ENCODE measurements around the gene FGFR2.

The FGFR2 gene

DNA sequence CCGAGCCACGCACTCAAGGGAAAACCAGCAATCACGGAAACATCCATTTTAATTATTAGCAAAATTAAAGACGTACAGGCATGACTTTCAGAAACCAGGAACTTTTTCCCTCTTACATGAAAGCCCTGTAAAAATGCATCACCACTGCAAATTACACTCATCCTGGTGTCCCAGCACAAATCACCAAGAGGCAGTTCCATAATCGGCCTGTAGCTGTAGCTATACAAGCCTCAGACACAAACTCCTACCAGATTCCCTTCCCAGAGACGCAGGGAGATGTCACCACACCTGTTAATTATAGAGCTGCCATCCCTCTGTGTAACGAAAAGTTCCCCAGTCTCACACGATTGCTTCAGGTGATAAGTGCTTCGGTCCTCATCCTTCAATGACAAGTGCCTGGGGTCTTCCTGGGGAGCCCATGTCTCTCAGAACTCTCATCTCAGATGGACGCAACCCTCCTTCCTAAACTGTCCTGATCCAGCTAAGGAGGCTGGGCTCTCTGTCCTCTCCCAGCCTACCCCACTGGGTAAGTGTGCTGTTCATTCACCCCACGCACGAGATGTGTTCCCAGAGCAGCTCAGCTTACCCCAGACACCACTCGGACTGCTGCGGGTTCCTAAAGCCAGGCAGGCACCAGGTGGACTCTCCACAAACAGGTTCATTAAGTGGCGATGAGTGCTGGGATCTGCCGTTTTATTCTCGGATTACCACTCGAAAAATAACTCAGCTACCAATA, 5.9 kb downstream of the FGFR2 start:
- DNase-seq (ENCODE audit: insufficient read length, low spot score) = no peak
- no peak for FAIRE-seq

GRCh38 chr10:121591186-121591585, 7.1 kb downstream of the FGFR2 start:
- DNase-seq (ENCODE audit: insufficient read length, low spot score) = no peak
- FAIRE-seq = no peak

DNA sequence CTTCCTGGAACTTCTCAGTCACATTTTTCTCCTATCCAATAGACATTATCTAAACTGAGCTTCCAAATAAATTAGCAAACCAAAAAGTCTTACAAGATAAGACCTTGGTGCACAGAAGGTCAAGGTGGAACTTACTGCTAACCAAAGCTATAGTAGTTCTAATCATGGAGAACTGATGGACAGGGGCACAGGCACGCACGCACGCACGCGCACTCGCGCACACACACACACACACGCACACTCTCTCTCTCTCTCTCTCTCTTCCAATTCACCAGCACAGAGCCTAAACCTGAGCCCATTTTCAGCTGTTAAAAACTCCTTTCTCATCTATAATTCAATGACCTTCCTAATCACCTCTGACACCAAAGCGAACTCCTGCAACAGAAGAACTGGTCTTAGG, 7.5 kb downstream of the FGFR2 start:
- FAIRE-seq (no peak), DNase-seq (ENCODE audit: insufficient read length, low spot score) (no peak)

- DNase-seq (ENCODE audit: insufficient read length, low spot score) (no peak), FAIRE-seq (no peak)
Measured at GRCh38 chr10:121589553-121589952, 8.7 kb downstream of the FGFR2 start.

DNA sequence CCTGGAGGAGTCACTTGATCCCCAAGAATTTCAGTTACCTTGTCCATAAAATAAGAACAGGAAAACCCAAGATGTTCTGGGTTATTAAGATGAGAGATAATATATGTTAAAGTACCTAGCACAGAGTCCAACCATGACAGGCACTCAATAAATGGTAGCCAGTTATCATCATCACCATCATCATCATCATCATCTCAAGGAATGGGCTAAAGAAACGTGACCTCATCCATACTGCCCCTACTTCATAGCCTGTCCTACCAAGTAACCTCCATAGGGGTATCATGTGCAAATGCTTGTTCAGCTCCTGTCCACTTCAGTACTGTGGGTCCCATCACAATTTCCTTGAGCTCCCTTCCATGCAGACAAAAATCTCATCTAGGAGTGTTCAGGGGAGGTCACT, 14.4 kb downstream of the FGFR2 start:
- DNase-seq (ENCODE audit: insufficient read length, low spot score) = no peak
- FAIRE-seq = no peak

DNA sequence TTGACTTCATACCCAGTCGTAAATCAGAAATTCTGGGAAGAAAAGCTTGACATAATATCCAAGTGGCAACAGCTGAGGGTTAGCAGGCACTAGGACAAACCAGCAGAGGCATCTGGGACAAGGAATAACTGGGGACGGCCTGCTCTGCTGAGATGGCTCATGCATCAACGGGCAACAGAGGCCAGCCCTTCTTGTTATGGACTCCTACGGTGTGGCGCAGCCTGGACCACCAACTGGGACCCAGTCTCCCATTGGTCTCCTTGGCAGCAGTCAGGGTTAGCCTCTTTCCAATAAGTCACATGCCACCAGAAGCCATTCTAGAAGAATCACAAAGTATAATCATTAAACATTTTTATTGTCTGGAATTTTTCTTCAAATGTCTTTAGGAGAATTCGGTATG, 15.0 kb downstream of the FGFR2 start:
- FAIRE-seq = no peak
- DNase-seq (ENCODE audit: insufficient read length, low spot score) = no peak

DNA sequence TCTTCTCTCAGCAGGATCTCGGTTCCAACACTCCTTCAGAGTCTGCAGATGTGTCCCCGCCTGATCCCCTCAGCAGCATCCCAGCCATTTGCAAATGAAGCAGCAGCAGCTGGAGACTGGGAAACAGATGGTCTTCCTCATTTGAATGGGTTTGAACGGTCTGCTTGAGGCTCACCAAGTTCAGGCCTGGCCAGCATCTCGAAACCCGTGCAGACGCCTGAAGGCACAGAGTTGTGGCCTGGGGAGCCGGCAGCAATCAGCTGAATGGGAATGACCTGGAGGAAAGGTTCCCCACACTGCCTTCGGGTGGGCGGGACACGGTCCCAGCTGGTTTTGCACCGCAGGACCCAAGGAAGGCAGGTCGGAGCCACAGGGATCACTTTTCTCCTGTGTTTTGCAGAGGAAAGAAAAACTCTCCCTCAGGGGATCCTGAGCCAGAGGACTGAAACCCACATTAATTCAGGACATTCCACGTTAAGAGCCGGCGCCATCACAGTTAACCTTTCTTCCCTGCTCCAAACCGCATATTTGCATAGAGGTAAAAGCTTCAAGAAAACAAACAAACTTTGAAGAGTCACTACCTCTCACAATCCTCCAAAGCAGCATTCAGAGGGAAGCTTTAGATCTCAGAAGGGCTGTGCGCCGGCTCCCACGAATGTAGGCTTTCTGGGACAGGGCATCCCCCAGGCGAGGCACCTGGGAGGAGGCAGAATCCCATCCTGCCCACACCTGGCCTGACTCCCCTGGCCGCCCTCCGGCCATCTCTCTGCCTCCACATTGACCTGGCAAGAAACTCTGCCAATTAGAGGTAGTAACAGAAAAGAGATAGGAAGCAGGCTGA, 17.7 kb downstream of the FGFR2 start:
- DNase-seq (ENCODE audit: insufficient read length, low spot score) (no peak), FAIRE-seq (no peak)

DNA sequence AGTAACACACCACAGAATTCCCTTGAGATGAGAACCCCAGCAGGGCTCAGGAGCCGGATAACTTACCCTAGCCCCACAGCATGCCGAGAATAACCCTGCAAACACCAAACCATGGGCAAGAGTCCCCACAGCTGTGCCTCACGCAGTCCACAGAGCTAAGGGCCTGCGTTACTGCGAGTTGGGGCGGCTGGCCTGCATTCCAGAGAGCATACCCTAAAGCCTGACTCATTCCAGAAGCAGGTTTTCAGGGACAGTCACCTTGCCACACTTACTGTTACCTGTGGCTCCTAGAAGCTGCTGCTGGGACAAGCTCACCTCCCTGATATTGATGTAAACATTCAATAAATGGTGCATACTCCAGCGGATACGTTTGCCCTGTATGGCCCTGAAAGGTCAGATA, 18.6 kb downstream of the FGFR2 start:
- DNase-seq (ENCODE audit: insufficient read length, low spot score) (no peak), FAIRE-seq (no peak)

DNA sequence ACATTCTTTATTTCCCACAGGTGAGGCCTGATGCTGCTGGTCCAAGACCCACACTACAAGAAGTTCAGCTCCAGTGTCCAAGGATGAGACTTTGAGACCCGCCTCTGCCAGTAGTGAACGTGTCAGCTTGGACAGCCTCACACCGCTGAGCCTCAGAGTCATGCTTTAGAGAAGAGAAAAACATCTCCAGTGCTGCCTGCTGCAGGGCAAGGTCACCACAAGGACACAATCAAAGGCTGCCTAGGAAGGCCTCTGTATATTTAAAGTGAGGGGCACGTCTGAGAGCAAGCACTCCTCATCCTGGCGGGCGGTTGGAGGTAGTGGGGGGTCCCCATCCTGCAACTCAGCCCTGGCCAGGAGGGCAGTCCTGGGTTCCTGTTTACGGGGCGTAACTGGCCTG, 19.3 kb downstream of the FGFR2 start:
- DNase-seq (ENCODE audit: insufficient read length, low spot score) (no peak), FAIRE-seq (no peak)

DNA sequence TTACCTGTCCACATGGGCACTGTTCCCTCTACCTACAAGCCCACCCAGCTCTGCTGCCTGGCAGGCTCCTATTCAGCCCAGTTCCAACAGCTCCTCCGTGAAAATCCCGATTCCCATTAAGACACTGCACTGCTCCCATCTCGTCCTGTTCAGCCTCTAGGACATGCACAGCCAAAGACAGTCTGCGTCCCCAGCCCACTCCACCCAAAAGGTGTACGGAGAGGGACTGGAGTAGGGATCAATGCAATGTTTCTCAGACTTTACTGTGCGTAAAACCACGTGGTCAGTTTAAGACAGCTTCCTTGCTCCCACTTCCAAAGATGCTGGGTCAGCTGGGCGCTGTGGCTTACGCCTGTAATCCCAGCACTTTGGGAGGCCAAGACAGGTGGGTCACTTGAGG, 19.9 kb downstream of the FGFR2 start:
- no peak for DNase-seq (ENCODE audit: insufficient read length, low spot score)
- no peak for FAIRE-seq

GRCh38 chr10:121577568-121577967, 20.7 kb downstream of the FGFR2 start:
- DNase-seq (ENCODE audit: insufficient read length, low spot score) (no peak), FAIRE-seq (no peak)

GRCh38 chr10:121576139-121576538, 22.1 kb downstream of the FGFR2 start:
- FAIRE-seq = no peak
- DNase-seq (ENCODE audit: insufficient read length, low spot score) = no peak

DNA sequence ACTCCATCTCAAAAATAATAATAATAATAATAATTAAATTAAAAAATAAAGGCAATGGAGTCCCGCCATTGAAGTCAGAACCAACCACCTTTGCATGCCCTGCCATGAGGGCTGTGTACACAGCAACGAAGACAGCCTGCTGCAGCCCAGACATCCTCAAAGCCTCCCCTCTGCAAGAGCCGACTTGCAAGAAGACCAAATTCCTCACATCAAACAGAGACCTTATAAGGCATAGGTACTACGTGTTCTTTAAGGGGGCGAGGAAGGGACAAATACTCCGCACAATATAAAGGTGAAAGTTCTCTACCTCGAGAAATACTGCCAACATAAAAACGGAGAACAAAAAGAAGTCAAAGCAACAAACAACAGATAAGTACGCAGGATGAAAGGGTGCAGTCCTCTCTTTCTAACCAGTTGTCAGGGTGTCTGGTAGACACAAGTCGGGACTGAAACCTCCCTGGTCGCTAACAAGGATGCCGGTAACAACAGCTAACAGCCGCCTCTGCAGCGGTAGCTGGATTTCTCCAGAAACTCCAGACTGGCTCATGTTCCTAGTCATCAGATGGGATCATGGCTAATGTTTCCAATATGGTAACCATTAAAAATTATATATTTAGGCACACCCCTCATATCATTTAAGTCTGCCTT, 23.6 kb downstream of the FGFR2 start:
- DNase-seq (ENCODE audit: insufficient read length, low spot score) (no peak), FAIRE-seq (no peak)

DNA sequence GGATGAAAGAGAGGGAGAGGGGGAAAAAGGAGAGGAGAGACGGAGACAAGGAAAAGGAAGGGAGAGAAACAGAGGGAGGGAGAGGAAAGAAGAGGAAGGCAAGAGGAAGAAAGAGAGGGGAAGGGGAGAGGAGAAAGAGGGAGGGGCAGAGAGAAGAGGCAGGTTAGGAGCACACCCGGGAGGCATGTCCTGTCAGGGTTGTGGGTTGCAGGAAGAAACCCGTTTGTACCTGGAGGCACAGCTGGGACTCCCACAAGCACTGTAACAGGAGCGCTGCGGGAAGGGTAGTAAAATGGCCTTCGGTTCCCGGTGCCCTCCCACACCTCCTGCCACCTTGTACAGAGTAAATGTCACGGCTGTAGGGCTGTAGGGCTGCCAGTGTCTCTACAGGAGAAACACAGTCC, 24.7 kb downstream of the FGFR2 start:
- DNase-seq (ENCODE audit: insufficient read length, low spot score) = no peak
- FAIRE-seq = no peak

- FAIRE-seq (no peak), DNase-seq (ENCODE audit: insufficient read length, low spot score) (no peak)
Measured at GRCh38 chr10:121572859-121573537, 25.2 kb downstream of the FGFR2 start.

DNA sequence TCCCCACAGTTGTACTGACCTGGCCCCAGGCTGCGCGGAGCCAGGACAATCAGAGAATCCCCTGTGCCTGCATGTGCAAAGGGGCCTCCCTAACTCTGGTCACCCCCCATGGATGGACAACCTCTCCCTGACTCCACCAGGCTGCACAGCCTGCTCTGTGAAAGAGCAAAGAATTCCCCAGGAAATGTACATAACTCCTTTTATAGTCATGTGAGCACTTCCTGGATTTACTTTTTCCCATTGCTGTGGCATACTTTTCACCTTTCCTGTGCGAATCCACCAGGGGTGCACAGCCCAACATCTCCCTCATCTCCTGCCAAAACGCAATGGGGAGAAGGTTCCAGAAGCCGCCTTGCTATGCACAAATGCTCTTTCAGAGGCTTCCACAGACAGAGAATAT, 27.9 kb downstream of the FGFR2 start:
- DNase-seq (ENCODE audit: insufficient read length, low spot score) (no peak), FAIRE-seq (no peak)

GRCh38 chr10:121568275-121568674, 30.0 kb downstream of the FGFR2 start:
- FAIRE-seq = no peak

GRCh38 chr10:121567569-121567968, 30.7 kb downstream of the FGFR2 start:
- no peak for DNase-seq (ENCODE audit: insufficient read length, low spot score)
- no peak for FAIRE-seq

More at GRCh38 chr10:121568275-121568674, 30.0 kb downstream of the FGFR2 start:
- no peak for DNase-seq (ENCODE audit: insufficient read length, low spot score)

DNA sequence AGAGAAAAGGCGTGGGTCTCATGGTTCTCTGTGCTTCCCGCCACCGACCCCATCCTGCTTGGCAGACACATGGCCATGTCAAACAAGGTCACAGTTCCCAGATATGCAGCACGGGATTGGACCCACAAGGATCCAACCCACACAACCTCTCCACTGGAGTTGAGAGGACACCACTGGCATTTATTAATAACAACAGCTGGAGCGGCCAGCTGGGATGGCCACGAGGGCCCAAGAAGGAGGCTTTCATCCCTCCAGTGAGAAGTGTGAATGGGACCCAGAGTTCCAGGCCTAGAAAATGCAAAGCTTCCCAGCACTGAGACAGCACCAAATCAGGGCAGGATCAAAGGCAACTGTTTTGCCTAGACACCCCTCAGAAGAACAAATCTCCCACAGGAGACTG, 31.5 kb downstream of the FGFR2 start:
- FAIRE-seq (no peak), DNase-seq (ENCODE audit: insufficient read length, low spot score) (no peak)

DNA sequence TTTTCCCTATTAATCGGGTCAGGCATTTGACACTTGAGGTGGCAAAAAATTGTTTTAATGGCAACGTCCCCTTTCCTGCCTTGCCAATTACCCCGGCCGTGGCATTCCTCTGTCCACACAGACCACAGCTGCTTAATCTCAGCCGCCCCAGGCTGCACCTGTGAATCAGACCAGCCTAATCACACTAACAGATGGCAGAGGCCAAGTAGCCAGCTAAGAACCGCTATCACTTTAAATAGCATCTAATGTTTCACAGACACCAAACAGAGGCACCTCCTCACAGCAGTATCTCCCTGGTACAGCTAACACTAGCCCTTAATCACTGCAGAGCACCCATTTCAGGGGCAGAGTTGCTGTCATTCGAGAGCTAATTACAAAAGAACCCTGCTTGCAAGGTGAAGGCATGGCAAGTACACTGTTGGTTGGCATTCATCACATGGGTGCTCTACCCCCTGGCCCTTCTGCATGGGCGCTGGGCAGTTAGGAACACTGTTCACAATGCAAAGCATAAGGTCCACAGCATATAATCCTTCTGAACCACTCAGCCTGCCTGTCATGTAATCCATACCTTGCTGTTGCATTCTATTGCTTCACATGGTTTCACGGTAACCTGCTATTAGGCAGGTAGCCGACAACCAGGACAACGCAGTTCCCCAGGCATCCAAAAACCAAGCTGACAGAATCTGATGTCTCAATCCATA, 38.8 kb downstream of the FGFR2 start:
- DNase-seq (ENCODE audit: insufficient read length, low spot score) = no peak
- FAIRE-seq = no peak

DNA sequence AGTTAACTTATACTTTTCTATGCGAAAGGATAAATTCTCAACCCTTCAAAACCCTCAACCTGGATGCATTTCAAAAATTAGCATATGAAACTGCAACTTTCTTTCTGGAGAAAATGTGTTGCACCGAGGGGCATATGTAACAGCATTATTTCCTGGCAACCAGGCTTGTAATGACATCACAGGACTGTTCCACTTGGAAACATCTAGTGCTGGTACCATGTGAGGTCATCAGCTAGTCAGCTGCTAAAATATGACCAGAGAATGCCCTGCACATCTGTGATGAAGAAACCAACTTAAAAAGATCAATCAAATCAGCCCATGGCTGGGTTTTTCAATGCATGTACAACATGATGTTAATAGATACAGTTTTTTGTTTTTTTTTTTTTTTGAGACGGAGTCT, 40.0 kb downstream of the FGFR2 start:
- FAIRE-seq = no peak
- DNase-seq (ENCODE audit: insufficient read length, low spot score) = no peak

Measured in HTR-8/SVneo (cell line).